K562 (cell line): Measurements from ENCODE around the gene CYP51A1. TPM values are rescaled to one million over a fixed set of nuclear protein-coding genes. Genes with fewer than 3 reads are reported as not detected.
A peak's percentile ranks its signal among the peaks of the same experiment; 100 is the strongest.

Experiments used
- ARNT ChIP-seq, 2 experiments: fragments of 450-650 bp; IDR thresholded peaks; 2 replicates each; pipeline ENCODE4 v1.6.1; 2016; ENCODE audit warnings: mild to moderate bottlenecking in 1 of 2
- CHD7 ChIP-seq: fragments of 200-600 bp; sonication (generic); IDR thresholded peaks from one replicate; pipeline ENCODE4 v1.6.1; 2012; ENCODE audit warnings: mild to moderate bottlenecking, low read depth, low read length, inconsistent platforms
- ELF1 ChIP-seq: fragments of 200-800 bp; sonication (Bioruptor generic); IDR thresholded peaks from 2 replicates; pipeline ENCODE4 v1.6.1; 2016; ENCODE audit warnings: missing genetic modification characterization, missing compliant biosample characterization
- FOS ChIP-seq: IDR thresholded peaks from 3 replicates; pipeline ENCODE4 v1.6.1; 2011; ENCODE audit not compliant: insufficient read length; ENCODE audit errors: extremely low read depth
- FOXP1 ChIP-seq: sonication (generic); formaldehyde crosslinking; IDR thresholded peaks from 2 replicates; pipeline ENCODE4 v1.8.0; 2022; ENCODE audit warnings: mild to moderate bottlenecking, missing genetic modification reagents
- HES1 ChIP-seq: fragments of 450-650 bp; IDR thresholded peaks from 2 replicates; pipeline ENCODE4 v1.6.1; 2016; ENCODE audit warnings: low read depth, mild to moderate bottlenecking, moderate library complexity
- IFI16 ChIP-seq: fragments of 250-450 bp; sonication (Bioruptor Pico); IDR thresholded peaks from 2 replicates; pipeline ENCODE4 v2.1.2; 2022; ENCODE audit warnings: mild to moderate bottlenecking, inconsistent platforms
- KLF16 ChIP-seq: IDR thresholded peaks from 2 replicates; pipeline ENCODE4 v1.6.1; 2016; ENCODE audit warnings: antibody characterized with exemption
- LARP7 ChIP-seq: fragments of 450-650 bp; IDR thresholded peaks from 2 replicates; pipeline ENCODE4 v1.6.1; 2016
- MAFK ChIP-seq: IDR thresholded peaks from 2 replicates; pipeline ENCODE4 v1.6.1; 2011; ENCODE audit warnings: low read length, improper control_type of control experiment
- MBD1 ChIP-seq: fragments of 250-450 bp; sonication (Bioruptor Pico); IDR thresholded peaks from 2 replicates; pipeline ENCODE4 v1.8.0; 2022; ENCODE audit warnings: inconsistent platforms
- MTA1 ChIP-seq: fragments of 450-650 bp; IDR thresholded peaks from 2 replicates; pipeline ENCODE4 v1.6.1; 2017; ENCODE audit warnings: borderline replicate concordance
- POLR2A ChIP-seq: fragments of 450-650 bp; conservative IDR thresholded peaks from 2 replicates; pipeline ENCODE4 v1.6.1; 2016
- SIX5 ChIP-seq, 2 experiments: IDR thresholded peaks; 2 replicates each; pipeline ENCODE4 v1.6.1; 2011; ENCODE audit warnings: low read length in 2 of 2, borderline replicate concordance in 1 of 2, low read depth in 1 of 2, mild to moderate bottlenecking in 1 of 2, moderate library complexity in 1 of 2; ENCODE audit not compliant: insufficient read depth in 1 of 2
- SMARCE1 ChIP-seq: fragments of 450-650 bp; IDR thresholded peaks from 2 replicates; pipeline ENCODE4 v1.7.1; 2016; ENCODE audit warnings: mild to moderate bottlenecking
- SP1 ChIP-seq: sonication (generic); formaldehyde crosslinking; IDR thresholded peaks from 2 replicates; pipeline ENCODE4 v1.8.1; 2022; ENCODE audit warnings: mild to moderate bottlenecking, missing genetic modification reagents
- TRIM24 ChIP-seq, 2 experiments: fragments of 450-650 bp; IDR thresholded peaks; 2 replicates each; pipeline ENCODE4 v1.6.1; 2016
- ZNF274 ChIP-seq: IDR thresholded peaks from 2 replicates; pipeline ENCODE4 v1.6.1; 2011; ENCODE audit warnings: low read depth, mild to moderate bottlenecking, low read length, moderate library complexity, borderline replicate concordance
- polyA plus RNA-seq, 8 experiments: library from polyadenylated mRNA; depleted of rRNA in 4 of 8; stranded (reverse) in 5 of 8; unstranded in 3 of 8; fragments of >200 nt; fragmentation: Nextera tagmentation in 2 of 8; fragmentation: Illumina TruSeq in 1 of 8; extraction: Ambion mirVana in 2 of 8; extraction: Trizol in 1 of 8; gene quantifications; 2 replicates each; pipeline versions ENCODE4 v1.2.1 to v1.2.3, GENCODE V29; 2011 to 2014; ENCODE audit warnings: inconsistent platforms in 1 of 8, missing spikeins in 1 of 8
- total RNA-seq, 7 experiments: library from RNA; depleted of rRNA in 6 of 7; stranded (reverse); fragments of >200 nt in 6 of 7; fragmentation: Illumina TruSeq in 2 of 7; extraction: Trizol in 2 of 7; gene quantifications; 2 replicates each; pipeline versions ENCODE4 v1.2.1 to v1.2.3, GENCODE V29; 2011 to 2021; ENCODE audit warnings: low replicate concordance in 1 of 7

Gene CYP51A1
- total and polyA plus RNA-seq, 9 of the 15 experiments (the other 6 are each of a cell fraction or from before 2014, with no cell fraction given) = 35.4 to 151 (median 80.3) TPM

- TF ChIP-seq CHD7 (no peak), TRIM24 (IDR thresholded peaks at IDR 0.05) (peak in 1 of 2 experiments; percentile 61; a peak in 2 of 4 replicates), POLR2A (no peak), ELF1 (tag) (no peak), LARP7 (no peak), SIX5 (IDR thresholded peaks at IDR 0.05; ENCODE audit: borderline replicate concordance in 1 of 2, insufficient read depth in 1 of 2, low read depth in 1 of 2, low read length in 2 of 2) (no peak), MBD1 (CRISPR knock-in tag) (no peak), SP1 (CRISPR knock-in tag) (no peak), KLF16 (peak; percentile 51; the same call in 1 of the 2 replicates), MTA1 (peak; percentile 89), IFI16 (CRISPR knock-in tag) (no peak), FOXP1 (no peak; the same call in 1 of the 2 replicates), ARNT (IDR thresholded peaks at IDR 0.05) (no peak), ZNF274 (no peak), MAFK (no peak), HES1 (peak; percentile 52; the same call in 1 of the 2 replicates), SMARCE1 (peak; percentile 68; the same call in 1 of the 2 replicates), FOS (no peak)
Measured at GRCh38 chr7:92133737-92134270, 473 bp downstream of the CYP51A1 start (continued).
